ENCODE measurements around the gene CELA3B. TPM values are rescaled to one million over a fixed set of nuclear protein-coding genes. Genes with fewer than 3 reads are reported as not detected.
A peak's percentile ranks its signal among the peaks of the same experiment; 100 is the strongest.
"Not testable (repeated sequence)": the region's sequence is repeated elsewhere in the genome, so short reads cannot be mapped to it uniquely, and the experiment has no call there.

CELA3B gene
- total RNA-seq, 1 donor: not detected

DNA sequence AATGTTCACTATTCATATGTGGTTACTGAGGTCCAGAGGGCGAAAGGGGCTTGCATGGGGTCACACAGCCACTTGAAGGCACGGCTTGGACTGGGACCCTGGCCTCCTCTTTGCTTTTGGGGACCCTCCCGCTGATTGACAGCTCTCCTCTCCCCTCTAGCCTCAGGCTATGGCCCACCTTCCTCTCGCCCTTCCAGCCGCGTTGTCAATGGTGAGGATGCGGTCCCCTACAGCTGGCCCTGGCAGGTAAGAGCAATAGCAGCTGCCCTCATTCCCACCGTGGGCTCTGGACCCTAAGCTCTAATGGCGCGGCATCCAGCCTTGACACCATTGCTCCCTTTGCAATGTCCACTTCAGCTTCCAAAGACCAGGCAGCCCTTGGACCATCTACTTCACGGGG, 1.4 kb downstream of the CELA3B start:
- not testable (repeated sequence) for H3K4me3 ChIP-seq (ENCODE audit: low read depth, low read length); DNase-seq (ENCODE audit: low read depth)

DNA sequence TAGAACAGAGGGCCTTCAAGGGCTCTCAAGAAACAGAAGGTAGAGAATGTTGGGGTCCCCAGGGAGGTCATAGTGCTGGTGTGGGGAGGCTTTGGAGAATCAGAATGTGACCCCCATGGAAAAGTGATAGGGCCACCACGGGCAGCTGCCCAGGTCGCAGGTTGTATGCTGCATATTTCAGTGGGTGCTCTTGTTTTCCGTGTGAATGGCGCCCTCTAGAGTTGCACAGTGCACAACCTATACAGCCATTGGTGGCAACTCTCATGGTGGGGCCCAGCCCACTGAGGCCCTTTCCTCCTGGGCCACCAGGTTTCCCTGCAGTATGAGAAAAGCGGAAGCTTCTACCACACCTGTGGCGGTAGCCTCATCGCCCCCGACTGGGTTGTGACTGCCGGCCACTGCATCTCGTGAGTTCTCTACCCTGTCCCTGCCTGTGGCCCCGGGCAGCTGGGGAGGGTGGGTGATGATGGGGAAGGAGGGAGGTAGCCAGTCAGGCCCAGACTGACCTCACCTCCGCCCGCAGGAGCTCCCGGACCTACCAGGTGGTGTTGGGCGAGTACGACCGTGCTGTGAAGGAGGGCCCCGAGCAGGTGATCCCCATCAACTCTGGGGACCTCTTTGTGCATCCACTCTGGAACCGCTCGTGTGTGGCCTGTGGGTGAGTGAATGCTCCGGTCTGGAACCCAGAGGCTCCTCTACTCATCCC, 3.8 kb downstream of the CELA3B start:
- DNase-seq (ENCODE audit: low read depth); H3K4me3 ChIP-seq (ENCODE audit: low read depth, low read length): not testable (repeated sequence)

DNA sequence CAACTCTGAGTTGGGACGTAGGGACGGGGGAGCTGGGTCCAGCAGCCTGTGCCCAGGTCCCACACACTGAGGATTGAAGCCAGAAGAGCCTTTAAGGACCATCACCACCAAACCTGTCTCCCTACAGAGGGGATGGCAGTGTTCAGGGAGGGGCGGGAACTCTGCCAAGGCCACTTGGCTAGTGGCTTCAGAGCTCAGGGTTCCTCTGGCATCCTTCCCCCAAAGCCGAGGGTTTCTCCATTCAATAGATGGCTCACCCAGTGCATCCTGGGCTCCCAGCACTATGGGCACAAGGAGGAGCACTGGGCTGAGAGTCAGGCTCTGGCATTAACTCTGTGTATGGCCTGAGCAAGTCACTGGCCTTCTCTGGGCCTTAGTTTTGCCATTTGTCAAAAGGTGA, 4.4 kb downstream of the CELA3B start:
- DNase-seq (ENCODE audit: low read depth): not testable (repeated sequence)

DNA sequence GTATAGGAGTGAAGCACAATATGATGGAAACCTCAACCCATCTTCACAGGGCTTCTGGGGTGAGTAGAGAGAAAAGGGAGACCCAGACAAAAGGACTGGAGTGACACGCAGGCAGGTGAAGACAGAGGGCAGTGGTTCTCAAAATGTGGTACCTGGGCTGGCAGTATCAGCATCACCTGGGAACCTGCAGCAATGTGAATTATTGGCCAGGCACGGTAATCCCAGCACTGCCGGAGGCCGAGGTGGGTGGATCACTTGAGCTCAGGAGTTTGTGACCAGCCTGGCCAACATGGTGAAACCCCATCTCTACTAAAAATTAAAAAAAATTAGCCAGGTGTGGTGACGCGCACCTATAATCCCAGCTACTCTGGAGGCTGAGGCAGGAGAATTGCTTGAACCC, 5.3 kb downstream of the CELA3B start:
- not testable (repeated sequence) for H3K4me3 ChIP-seq (ENCODE audit: low read depth, low read length); DNase-seq (ENCODE audit: low read depth)

More for the DNA sequence above, 4.4 kb downstream of the CELA3B start:
- H3K4me3 ChIP-seq (ENCODE audit: low read depth, low read length): not testable (repeated sequence)

DNA sequence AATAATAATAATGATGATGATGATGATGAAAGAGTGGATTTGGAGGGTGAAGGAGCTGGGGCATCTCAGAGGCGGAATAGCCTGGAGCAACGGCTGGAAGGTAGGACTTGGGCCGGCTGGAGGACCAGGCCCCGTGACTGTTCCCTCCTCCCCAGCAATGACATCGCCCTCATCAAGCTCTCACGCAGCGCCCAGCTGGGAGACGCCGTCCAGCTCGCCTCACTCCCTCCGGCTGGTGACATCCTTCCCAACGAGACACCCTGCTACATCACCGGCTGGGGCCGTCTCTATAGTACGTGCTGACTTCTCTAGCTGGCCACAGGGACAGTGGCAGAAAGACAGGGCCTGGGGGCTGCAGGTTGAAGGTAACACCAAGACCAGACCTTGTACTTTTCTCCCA, 6.7 kb downstream of the CELA3B start:
- not testable (repeated sequence) for DNase-seq (ENCODE audit: low read depth)

DNA sequence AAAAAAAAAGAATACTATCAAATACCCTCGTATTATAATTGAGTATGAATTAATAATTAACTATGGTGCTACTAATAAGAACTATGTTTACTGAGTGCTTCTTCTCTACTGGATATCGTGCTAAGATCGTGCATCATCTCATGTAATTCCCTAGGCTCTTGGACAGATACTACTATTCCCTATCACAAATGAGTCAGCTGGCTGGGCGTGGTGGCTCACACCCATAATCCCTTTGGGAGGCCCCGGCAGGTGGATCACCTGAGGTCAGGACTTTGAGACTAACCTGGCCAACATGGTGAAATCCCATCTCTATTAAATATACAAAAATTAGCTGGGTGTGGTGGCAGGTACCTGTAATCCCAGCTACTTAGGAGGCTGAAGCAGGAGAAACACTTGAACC, 9.1 kb downstream of the CELA3B start:
- H3K4me3 ChIP-seq (ENCODE audit: low read depth, low read length); DNase-seq (ENCODE audit: low read depth): not testable (repeated sequence)

More for the DNA sequence above, 6.7 kb downstream of the CELA3B start:
- H3K4me3 ChIP-seq (ENCODE audit: low read depth, low read length): not testable (repeated sequence)

DNA sequence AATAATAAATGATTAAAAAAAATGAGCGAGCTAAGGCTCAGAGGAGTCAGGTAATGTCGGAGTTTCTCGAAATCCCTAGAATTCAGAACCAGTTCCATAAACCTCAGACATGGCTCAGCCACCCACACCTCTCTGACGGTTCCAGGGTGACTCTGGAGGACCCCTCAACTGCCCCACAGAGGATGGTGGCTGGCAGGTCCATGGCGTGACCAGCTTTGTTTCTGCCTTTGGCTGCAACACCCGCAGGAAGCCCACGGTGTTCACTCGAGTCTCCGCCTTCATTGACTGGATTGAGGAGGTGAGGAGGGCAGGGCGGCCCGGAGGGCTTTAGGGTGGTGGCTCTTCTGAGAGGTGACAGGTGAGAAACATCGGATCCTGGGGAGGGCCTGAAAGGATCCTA, 9.6 kb downstream of the CELA3B start:
- DNase-seq (ENCODE audit: low read depth); H3K4me3 ChIP-seq (ENCODE audit: low read depth, low read length): not testable (repeated sequence)

DNA sequence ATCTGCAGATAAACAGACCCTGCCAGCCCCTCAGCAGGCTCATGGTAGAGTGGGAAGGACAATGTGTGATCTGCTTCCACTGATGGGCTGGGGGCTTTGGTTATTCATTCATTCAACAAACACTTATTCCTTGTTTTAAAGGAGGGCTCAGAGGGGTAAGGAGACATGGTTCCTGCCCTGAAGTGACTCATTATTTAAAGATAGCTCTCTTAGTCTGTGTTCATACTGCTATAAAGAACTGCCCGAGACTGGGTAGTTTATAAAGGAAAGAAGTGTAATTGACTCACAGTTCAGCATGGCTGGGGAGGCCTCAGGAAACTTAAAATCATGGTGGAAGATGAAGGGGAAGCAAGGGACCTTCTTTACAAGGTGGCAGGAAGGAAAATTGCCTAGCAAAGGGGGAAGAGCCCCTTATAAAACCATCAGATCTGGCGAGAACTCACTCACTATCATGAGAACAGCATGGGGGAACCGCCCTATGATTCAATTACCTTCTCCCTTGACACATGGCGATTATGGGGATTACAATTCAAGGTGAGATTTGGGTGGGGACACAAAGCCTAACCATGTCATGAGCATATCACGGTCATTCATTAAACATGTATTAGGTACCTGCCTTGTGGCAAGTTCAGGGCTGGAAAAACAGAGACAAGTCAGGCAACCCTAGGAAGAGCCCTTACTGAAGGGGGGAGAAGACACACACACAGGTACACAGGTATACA, 13.0 kb downstream of the CELA3B start:
- H3K4me3 ChIP-seq (ENCODE audit: low read depth, low read length); DNase-seq (ENCODE audit: low read depth): not testable (repeated sequence)

DNA sequence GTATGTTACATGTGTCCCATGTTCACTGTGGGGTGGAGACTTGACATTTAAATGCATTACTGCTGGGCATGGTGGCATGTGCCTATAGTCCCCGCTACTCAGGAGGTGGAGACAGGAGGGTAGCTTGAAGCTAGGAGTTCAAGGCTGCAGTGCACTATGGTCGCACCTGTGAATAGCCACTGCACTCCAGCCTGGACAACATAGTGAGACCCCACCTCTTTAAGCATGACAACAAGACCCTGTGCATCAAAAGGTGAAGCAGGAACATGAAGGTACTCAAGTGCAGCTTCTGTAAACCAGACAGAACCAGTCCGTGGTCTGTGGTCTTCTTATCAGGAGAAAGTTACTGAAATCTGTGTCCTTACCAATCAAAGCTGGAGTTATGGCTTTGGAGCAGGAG, 15.4 kb downstream of the CELA3B start:
- not testable (repeated sequence) for DNase-seq (ENCODE audit: low read depth); H3K4me3 ChIP-seq (ENCODE audit: low read depth, low read length)

DNA sequence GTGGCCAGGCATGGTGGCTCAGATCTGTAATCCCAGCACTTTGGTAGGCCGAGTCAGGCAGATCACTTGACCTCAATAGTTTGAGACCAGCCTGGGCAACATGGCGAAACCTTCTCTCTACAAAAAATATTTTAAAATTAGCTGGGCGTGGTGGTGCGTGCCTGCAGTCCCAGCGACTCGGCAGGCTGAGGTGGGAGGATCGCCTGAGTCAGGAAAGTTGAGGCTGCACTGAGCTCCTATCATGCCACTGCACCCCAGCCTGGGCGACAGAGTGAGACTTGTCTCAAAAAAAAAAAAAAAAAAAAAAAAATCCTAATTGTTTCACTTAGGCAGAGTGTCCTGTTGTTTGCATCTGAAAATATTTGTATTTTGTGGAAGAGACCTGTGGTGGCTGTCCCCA, 17.9 kb downstream of the CELA3B start:
- not testable (repeated sequence) for DNase-seq (ENCODE audit: low read depth); H3K4me3 ChIP-seq (ENCODE audit: low read depth, low read length)

DNA sequence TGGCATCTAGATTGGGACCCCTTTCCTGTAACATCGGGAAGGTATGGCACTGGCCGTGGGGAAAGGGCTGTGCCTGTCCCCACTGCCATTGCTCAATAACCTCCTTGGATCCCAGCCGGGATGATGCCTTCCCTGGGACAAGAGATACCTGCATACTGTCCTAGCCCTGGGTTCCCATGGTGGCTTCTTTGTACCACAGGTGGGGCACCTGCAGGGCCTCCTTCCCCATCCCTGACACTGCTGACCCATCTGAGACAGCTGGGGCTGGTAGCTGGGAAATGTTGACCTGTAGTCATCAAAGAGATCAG, 19.8 kb downstream of the CELA3B start:
- DNase-seq (ENCODE audit: low read depth); H3K4me3 ChIP-seq (ENCODE audit: low read depth, low read length): not testable (repeated sequence)

DNA sequence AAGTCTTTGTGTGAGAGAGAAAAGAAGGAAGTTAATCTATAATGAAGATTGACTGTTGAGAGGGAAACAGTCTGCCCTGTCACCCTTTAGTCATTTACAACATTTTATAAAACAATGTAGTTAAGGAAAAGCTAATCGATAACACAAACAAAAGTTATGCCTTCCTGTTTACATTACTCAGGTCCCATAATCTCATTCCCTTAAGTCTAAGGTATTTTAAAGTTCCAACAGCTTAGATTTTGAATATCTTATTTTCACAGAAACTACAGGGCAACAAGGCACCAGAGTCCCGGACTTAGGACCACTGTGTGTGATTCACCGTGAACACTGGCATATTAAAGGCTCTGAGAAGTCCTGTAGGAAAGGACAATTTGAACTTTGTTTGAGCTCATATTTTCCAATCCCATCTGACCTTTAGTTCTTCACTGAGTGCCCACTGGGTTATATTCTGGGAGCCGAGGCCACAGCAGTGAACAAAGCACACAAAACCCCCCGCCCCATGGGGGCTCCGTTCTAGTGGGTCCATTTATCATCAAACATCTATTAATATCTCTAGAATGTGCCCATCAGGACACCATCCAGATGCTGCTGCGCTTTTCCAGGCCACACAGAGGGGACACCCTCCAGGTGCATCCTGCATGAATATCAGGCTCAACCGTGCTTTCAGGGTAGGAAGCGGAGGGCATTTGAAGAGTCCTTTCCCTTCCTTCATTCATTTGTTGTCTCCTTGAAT, 21.2 kb downstream of the CELA3B start:
- not testable (repeated sequence) for DNase-seq (ENCODE audit: low read depth); H3K4me3 ChIP-seq (ENCODE audit: low read depth, low read length)

DNA sequence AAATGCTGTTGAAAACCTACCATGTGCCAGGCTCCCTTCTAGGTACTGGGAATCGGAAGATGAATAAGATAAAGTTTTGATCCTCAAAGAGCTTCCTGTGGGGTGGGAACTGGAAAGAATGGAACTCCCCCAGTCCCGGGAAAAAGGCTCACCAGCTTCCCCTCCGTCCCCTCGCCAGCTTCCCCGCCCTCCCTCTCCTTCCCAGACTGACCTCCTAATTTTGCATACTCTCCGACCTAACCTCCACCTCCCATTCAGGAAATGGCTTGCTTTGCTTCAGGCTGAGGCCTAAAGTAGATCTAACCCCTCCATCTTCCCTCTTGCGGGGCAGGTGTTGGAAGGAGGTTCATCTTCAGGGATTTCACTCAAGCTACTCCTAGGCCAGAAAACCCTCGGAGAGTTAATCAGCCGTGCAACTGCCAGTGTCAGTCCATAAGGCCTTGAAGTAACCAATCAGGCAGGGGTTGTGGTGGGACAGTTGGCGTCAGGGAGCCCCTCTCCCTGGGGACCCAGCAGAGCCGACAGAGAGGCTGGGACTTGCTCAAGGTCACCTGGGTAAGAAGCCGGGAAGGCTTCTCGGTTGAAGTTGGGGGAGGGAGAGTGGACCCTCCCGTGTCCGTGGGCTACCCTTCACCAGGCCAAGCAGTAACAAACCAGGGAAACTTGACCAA, 21.9 kb downstream of the CELA3B start:
- not testable (repeated sequence) for H3K4me3 ChIP-seq (ENCODE audit: low read depth, low read length); DNase-seq (ENCODE audit: low read depth)

DNA sequence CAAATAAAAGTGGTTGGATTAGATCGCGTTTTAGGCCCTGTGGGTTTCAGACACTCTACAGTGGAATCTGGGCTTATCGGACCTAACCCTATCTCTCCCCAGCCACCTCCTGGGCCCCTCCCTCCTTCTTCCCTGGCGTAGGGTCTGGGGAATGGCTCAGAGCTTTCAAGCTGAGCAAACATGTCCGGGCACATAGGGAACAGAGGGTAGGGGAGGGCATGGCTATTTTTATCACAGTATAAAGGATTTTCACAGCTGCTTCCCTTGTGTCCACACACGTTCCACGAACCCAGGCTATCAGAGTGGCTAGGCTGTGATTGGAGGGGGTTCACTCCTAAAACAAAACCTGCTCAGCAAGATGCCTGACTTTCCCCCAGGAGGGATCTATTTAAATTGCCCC, 22.8 kb downstream of the CELA3B start:
- not testable (repeated sequence) for H3K4me3 ChIP-seq (ENCODE audit: low read depth, low read length)
- DNase-seq (ENCODE audit: low read depth): peak; percentile 7

Measured in fibroblast of villous mesenchyme (primary cell).